NCI-H446 (cell line): ENCODE results near the gene ATP6V0A4.
A peak's percentile ranks its signal among the peaks of the same experiment; 100 is the strongest.
"Not testable (repeated sequence)": the region's sequence is repeated elsewhere in the genome, so short reads cannot be mapped to it uniquely, and the experiment has no call there.

ENCODE experiments used
- DNase-seq, 2 experiments: peaks; one replicate each; lab custom pipeline; 2025; lab: John Stamatoyannopoulos, UW

ATP6V0A4 gene

GRCh38 chr7:138750473-138750872, 47.5 kb downstream of the ATP6V0A4 start:
- no peak for DNase-seq

DNA sequence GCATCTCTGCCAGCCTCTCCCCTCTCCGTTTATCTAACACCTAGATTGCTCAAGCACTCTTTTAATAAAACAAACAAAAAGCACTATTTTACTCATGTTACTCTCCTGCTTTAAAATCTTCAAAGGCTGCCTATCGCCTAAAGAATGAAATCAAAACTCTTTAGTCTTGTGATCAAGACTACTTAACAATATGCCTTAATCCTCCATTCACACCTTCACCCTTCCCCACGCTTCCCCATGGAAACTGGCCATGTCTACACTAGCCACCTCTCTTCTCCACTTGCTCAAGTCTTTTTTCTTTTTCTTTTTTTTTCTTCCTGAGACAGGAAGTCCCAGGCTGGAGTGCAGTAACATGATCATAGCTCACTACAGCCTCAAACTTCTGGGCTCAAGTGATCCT, 48.0 kb downstream of the ATP6V0A4 start:
- DNase-seq, result no peak

GRCh38 chr7:138748666-138749065, 49.3 kb downstream of the ATP6V0A4 start:
- DNase-seq, result no peak

DNA sequence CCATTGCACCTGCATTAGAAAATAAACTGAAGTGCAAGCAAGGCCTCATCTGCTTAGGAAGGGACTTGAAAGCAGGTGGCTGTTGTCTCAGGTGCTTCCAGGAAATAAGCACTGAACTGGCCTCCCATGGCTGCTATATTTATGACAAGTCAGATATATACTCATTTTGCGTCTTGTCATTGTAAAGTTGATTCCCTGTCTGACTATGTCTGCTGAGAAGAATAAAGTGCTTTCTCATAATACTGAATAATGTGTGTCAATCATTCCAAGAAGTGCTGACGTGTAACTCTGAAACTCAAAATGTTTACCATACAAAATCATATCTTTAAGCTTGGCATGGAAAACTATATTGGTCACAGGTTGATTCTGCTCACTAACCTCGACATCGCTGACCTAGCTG, 51.9 kb downstream of the ATP6V0A4 start:
- DNase-seq, result no peak

GRCh38 chr7:138745189-138745588, 52.8 kb downstream of the ATP6V0A4 start:
- DNase-seq, result no peak

GRCh38 chr7:138741453-138741735, 56.6 kb downstream of the ATP6V0A4 start:
- no peak for DNase-seq

DNA sequence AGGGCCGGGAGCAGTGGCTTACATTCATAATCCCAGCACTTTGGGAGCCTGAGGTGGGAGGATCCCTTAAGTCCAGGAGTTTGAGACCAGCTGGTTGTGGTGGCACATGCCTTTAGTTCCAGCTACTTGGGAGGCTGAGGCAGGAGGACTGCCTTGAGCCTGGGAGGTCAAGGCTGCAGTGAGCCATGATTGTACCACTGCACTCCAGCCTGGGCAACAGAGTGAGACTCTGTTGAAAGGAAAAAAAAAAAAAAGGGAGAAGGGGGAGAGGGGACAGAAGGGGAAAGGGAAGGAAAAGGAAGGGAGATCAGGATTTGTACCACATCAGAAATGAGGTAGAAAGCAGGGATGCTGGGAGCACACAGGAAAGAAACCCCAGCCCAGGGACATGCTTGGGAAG, 58.1 kb downstream of the ATP6V0A4 start:
- no peak for DNase-seq

GRCh38 chr7:138738551-138739335, 59.3 kb downstream of the ATP6V0A4 start:
- peak; percentile 74 to 88 for DNase-seq

DNA sequence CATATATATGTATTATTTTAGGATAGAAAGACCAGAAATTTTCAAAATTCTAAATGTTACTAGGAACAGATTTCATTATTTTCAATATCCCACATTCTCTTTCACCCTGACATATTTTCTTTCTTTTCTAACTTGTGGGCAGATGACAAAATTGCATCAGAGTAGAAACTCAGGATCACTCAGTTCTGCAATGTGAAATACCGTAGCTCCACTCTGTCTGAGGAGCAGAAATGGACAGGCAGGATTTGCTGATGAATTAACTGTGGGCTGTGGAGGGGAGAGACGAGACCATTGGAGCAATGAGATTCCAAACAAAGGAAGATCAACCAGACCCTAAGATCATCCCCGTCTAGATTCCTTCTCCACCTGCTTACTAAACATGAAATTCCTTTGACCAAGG, 59.9 kb downstream of the ATP6V0A4 start:
- no peak for DNase-seq

DNA sequence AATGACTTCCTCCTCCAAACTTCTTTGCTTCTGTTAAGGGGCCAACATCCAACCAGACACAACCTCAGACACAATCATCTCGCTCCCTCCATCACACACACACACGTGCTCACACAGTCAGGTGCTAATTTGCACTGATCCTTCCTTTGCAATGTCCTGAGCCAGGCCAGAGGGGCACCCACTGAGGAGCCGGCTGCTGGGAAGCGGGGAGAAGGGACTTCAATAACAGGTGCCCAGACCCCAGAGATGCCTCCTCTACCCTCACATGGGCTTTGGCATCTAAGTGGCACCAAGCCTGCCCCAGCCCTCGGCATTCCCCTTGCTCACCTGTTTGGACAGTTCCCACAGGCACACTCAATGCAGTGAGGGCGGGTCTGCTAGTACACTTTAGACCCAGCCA, 62.6 kb downstream of the ATP6V0A4 start:
- DNase-seq, result no peak

- not testable (repeated sequence) for DNase-seq
These were observed 66.3 kb downstream of the ATP6V0A4 start for GRCh38 chr7:138731733-138732132.

GRCh38 chr7:138729444-138729843, 68.6 kb downstream of the ATP6V0A4 start:
- no peak for DNase-seq

DNA sequence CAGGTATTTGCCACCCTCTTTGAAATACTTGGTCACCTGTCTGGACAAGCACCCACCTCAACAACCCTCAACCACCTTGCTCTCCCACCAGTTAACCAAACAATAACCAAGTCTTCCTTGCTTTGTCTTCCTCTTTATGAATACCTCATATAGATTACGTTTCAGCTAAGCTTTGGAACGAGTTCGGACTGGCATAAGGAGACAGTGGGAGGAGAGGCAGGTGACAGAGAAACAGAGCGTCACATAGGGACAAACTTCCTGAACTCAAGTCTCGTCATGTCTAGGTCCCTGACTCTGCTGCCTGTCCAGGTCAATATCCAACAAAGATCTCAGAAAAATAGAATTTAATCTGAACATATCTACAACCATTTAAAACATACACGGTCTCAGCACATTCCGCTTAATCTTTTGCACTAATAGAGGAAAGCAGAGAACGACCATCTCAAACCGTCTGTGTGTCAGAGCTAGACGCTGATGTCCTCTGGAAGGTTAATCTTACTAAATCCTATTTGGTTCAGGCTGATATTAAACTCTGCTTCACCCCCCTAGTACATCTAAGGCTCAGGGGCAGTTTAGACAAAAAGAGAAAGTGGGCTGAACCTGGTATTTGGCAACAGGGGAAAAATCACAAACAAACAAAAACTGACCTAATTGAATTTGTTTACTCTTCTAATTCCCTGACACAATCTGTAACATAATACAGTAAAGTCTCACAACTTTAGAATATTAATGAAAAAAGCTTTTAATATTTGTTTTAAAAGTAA, 70.5 kb downstream of the ATP6V0A4 start:
- DNase-seq, result no peak

- DNase-seq, result no peak
These were observed 71.7 kb downstream of the ATP6V0A4 start for GRCh38 chr7:138726288-138726687.

DNA sequence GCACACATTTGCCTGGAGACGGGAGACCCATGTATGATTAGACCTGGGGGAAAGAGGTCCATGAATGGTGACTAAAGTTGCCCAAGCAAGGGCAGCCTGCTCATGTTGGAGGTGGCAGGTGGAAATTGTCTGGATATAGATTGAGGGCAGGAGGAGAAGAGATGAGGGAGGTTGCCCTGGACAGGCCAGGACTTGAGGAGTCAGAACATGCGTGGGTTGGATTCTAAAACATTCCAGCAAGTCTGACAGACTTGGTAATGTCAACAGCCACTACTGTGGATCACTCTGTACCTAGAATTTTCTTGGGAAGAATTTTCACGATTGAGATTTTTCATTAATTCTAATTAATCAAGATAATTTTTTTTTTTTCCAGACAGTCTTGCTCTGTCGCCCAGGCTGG, 77.7 kb downstream of the ATP6V0A4 start:
- no peak for DNase-seq

DNA sequence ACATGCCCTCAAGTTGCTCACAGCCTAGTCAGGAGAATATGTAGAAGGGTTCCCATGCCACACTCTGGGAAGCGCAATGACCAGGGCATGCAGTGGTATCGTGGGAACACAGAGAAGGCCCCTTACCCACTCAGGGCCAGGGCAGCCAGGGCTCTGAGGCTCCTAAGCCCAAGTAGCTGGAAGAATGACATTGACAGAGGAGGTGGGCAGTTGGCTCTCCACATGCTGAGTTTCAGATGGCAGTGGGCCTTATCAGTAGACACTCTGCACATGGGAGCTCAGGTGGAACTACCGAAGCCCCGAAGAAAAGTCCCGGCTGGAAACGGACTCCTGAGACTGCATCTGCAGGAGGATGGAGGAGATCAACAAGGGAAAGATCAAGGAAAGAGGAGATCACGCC, 81.1 kb downstream of the ATP6V0A4 start:
- no peak for DNase-seq

DNA sequence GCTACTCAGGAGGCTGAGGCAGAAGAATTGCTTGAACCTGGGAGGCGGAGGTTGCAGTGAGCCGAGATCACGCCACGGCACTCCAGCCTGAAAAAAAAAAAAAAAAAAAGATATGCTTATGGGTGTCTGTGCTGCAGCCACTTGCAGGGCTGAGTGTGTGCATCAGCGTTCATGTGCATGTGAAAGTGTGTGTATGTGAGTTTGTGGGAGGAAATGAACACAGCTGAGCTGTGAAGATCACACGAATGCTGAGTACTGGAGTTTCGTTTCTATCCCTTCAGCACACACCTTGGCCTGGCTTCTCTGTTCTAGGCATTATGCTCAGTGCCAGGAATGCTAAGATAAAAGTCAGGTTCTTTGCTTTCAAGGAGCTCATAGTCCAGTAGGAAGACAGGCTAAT, 84.8 kb downstream of the ATP6V0A4 start:
- DNase-seq, result no peak

GRCh38 chr7:138712652-138713051, 85.3 kb downstream of the ATP6V0A4 start:
- no peak for DNase-seq

DNA sequence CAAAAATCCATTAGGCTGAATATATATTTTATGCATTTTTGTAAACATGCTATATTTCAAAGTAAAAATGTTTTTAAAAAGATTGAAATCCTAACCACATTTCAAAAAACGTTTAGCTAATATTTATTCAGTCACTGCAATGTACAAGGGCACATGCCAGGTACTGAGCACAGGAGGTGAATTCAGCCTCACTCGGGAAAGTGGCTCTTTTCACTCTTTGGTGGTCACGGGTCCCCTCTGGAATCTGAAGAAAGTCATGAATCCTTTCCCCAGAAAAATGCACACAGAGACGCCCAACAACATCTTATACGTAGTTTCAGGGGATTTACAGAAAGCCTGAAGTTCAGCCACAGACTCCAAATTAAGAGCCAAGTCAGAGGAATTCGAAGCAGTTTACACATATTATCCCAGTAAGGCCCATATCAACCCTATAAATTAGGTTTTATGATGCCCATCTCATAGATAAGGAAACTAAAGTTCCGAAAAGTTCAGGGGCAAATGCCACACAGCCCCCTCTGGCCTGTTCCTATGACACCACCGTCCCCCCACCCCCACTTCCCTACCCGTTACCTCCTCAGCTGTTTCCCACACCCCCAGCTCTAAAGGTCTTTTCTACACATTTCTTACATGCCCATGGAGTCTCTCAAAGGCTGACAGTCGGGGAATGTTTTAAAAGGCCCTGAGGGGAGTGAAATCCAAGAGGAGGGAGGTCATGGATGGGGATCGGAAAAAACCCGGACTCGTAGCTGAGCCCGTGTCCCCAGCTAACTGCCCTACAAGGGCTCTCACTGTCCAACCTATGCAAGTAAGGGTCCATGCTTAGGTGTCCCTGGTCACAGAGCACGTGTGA, 87.2 kb downstream of the ATP6V0A4 start:
- no peak for DNase-seq

GRCh38 chr7:138705167-138705566, 92.8 kb downstream of the ATP6V0A4 start:
- no peak for DNase-seq

GRCh38 chr7:138701537-138701923, 96.5 kb downstream of the ATP6V0A4 start:
- no peak for DNase-seq

GRCh38 chr7:138700857-138701536, 97.0 kb downstream of the ATP6V0A4 start, which contains the start of gene SVOPL:
Gene SVOPL, minus strand, starts transcription at chr7:138701362. Its CDS starts 22,317 bp downstream, at chr7:138679045.
- DNase-seq, result no peak
